ENCODE results near the gene SLC10A7. TPM values are rescaled to one million over a fixed set of nuclear protein-coding genes. Genes with fewer than 3 reads are reported as not detected.
A peak's percentile ranks its signal among the peaks of the same experiment; 100 is the strongest.

Gene SLC10A7
- total RNA-seq, 2 experiments from 2014 or later, result 10.7 to 11.0 TPM

- Mint-ChIP-seq H3K27me3 (no peaks in the 10 kb centered on the region), H3K9me3 (no peaks in the 10 kb centered on the region), H3K4me3 (no peak overlapping the region), H3K4me1 (ENCODE audit: low read depth) (peaks cover 9% of the 10 kb centered on the region), H3K27ac (no peak overlapping the region), H3K36me3 (ENCODE audit: low read depth) (peaks cover 2% of the 10 kb centered on the region)
- intact Hi-C loops (cut with micrococcal nuclease), result no loop called here
- CTCF ChIA-PET, result interaction anchor here (1.4 kb wide), 1 partner anchor 57 kb away, joined by 4 read pairs; no protein-coding TSS in a partner anchor
- ATAC-seq, result peak; percentile 51
- POLR2A ChIA-PET, result interaction anchor here (1.2 kb wide), 1 partner anchor 22 kb away, joined by 3 read pairs; no protein-coding TSS in a partner anchor
- DNase-seq, result no peak
- TF ChIP-seq CTCF (IDR thresholded peaks at IDR 0.05), result no peak
Observed at GRCh38 chr4:146465628-146466027, 56.1 kb downstream of the SLC10A7 start.

GRCh38 chr4:146462251-146462650 is 59.5 kb downstream of the SLC10A7 start:
- POLR2A ChIA-PET, result no interaction called here
- peaks cover 6% of the 10 kb centered on the region for H3K9me3 Mint-ChIP-seq
- peaks cover 31% of the 10 kb centered on the region for H3K4me1 Mint-ChIP-seq (ENCODE audit: low read depth)

GRCh38 chr4:146458594-146458993 is 63.1 kb downstream of the SLC10A7 start:
- peaks cover 28% of the 10 kb centered on the region for H3K4me1 Mint-ChIP-seq (ENCODE audit: low read depth)
- peaks cover 18% of the 10 kb centered on the region for H3K36me3 Mint-ChIP-seq (ENCODE audit: low read depth)
- DNase-seq (no peak), ATAC-seq (peak; percentile 96)
- intact Hi-C loops (cut with micrococcal nuclease), result loop anchor here (5.0 kb wide), 1 partner anchor 64 kb away; the partner anchor contains the start of gene SLC10A7
- H3K4me3 Mint-ChIP-seq, result peak overlapping the region; percentile 62
- ChIA-PET CTCF (interaction anchor here (1.0 kb wide), 1 partner anchor 17 kb away, joined by 3 read pairs; no protein-coding TSS in a partner anchor), POLR2A (interaction anchor here (0.8 kb wide), 1 partner anchor 64 kb away, joined by 4 read pairs; no protein-coding TSS in a partner anchor)
- H3K27me3 Mint-ChIP-seq, result no peaks in the 10 kb centered on the region
- H3K27ac Mint-ChIP-seq, result peak overlapping the region; percentile 93
- H3K9me3 Mint-ChIP-seq, result peaks cover 6% of the 10 kb centered on the region
- no peak for TF ChIP-seq CTCF (IDR thresholded peaks at IDR 0.05)

More at GRCh38 chr4:146462251-146462650, 59.5 kb downstream of the SLC10A7 start:
- DNase-seq (no peak), ATAC-seq (no peak)
- H3K4me3 Mint-ChIP-seq, result no peak overlapping the region
- peaks cover 18% of the 10 kb centered on the region for H3K36me3 Mint-ChIP-seq (ENCODE audit: low read depth)
- H3K27ac Mint-ChIP-seq, result no peak overlapping the region
- TF ChIP-seq CTCF (IDR thresholded peaks at IDR 0.05), result no peak
- CTCF ChIA-PET, result interaction anchor here (1.6 kb wide), 1 partner anchor 13 kb away, joined by 4 read pairs; no protein-coding TSS in a partner anchor
- intact Hi-C loops (cut with micrococcal nuclease), result no loop called here
- no peaks in the 10 kb centered on the region for H3K27me3 Mint-ChIP-seq

GRCh38 chr4:146456681-146457080 is 65.1 kb downstream of the SLC10A7 start:
- Mint-ChIP-seq H3K27me3 (no peaks in the 10 kb centered on the region), H3K9me3 (peaks cover 6% of the 10 kb centered on the region)

More at GRCh38 chr4:146456681-146457080, 65.1 kb downstream of the SLC10A7 start:
- TF ChIP-seq CTCF (IDR thresholded peaks at IDR 0.05), result no peak
- intact Hi-C loops (cut with micrococcal nuclease), result loop anchor here (5.0 kb wide), 1 partner anchor 66 kb away; the partner anchor contains the start of gene SLC10A7
- DNase-seq (no peak), ATAC-seq (no peak)
- H3K4me1 Mint-ChIP-seq (ENCODE audit: low read depth), result peaks cover 31% of the 10 kb centered on the region
- H3K27ac Mint-ChIP-seq, result no peak overlapping the region
- ChIA-PET POLR2A (no interaction called here), CTCF (interaction anchor here (1.6 kb wide), 1 partner anchor 29 kb away, joined by 3 read pairs; no protein-coding TSS in a partner anchor)
- H3K36me3 Mint-ChIP-seq (ENCODE audit: low read depth), result peaks cover 21% of the 10 kb centered on the region
- no peak overlapping the region for H3K4me3 Mint-ChIP-seq

Data from activated CD8-positive, alpha-beta T cell treated with anti-CD3 and anti-CD28 coated beads for 36 hours (primary cell).